ENCODE data around the gene CERK.

DNA sequence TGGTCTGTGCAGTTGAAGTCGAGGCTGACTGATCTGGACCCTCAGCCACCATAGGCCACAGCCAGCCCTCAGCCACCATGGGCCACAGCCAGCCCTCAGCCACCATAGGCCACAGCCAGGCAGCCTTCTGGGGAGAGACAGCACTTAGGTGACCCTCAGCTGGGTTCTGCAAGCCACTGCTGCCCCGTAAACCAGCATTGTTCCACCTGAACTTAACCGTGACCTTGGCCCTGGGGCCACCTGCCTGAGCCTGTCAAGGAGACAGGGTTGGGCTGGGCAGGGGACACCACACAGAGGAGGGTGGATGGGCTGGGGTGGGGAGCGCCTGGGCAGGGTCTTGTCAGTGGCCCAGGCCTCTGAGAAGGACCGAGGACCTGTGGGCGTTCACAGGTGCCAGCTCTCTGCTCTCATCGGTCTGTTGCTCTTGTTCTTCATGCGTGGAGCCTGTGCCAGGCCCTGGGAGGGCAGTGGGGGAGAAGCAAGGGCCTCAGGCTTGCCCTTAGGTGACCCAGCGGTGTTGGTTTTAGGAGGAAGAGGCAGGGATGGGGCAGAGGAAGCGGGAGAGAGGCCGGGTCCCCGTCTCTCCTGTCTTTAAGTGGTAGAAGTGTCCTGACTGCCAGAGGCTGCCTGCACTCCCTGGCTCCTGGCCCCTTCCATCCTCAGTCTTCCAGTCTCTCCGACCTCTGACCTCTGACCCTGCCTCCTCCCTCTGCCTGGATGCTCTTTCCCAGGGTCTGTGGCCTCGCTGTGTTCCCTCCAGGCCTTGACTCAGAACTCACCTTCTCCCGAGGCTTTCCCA is 81.0 kb downstream of the CERK start:
- TF ChIP-seq, protein P1, sequence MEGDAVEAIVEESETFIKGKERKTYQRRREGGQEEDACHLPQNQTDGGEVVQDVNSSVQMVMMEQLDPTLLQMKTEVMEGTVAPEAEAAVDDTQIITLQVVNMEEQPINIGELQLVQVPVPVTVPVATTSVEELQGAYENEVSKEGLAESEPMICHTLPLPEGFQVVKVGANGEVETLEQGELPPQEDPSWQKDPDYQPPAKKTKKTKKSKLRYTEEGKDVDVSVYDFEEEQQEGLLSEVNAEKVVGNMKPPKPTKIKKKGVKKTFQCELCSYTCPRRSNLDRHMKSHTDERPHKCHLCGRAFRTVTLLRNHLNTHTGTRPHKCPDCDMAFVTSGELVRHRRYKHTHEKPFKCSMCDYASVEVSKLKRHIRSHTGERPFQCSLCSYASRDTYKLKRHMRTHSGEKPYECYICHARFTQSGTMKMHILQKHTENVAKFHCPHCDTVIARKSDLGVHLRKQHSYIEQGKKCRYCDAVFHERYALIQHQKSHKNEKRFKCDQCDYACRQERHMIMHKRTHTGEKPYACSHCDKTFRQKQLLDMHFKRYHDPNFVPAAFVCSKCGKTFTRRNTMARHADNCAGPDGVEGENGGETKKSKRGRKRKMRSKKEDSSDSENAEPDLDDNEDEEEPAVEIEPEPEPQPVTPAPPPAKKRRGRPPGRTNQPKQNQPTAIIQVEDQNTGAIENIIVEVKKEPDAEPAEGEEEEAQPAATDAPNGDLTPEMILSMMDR (IDR thresholded peaks at IDR 0.05) = no peak
- TF ChIP-seq POLR2A (IDR thresholded peaks at IDR 0.05) (no peak), EP300 (IDR thresholded peaks at IDR 0.05) (no peak)
